GM12891 (cell line): Measurements from ENCODE around the gene ERMARD.

Experiments used
- POLR2A ChIP-seq: IDR thresholded peaks from 2 replicates; pipeline ENCODE4 v1.6.1; 2011; ENCODE audit warnings: low read depth, low read length, control low read depth
- TAF1 ChIP-seq: IDR thresholded peaks from 2 replicates; pipeline ENCODE4 v1.6.1; 2011; ENCODE audit warnings: low read depth, low read length, control low read depth

GRCh38 chr6:169726963-169727362 is 24.5 kb upstream of the ERMARD start:
- no peak for TF ChIP-seq POLR2A
- no peak for TF ChIP-seq TAF1
